Uterus (tissue), 4 donors: ENCODE data around the gene ATF6B. TPM values are rescaled to one million over a fixed set of nuclear protein-coding genes. Genes with fewer than 3 reads are reported as not detected.

ENCODE experiments used
- DNase-seq, 2 donors: peaks; one replicate each; pipeline ENCODE4 v3.0.0-alpha.2; 2019 to 2020
- H3K27ac ChIP-seq, 2 donors: fragments of 200-600 bp; sonication (generic); 1 replicate in 1 of 2; 2 replicates in 1 of 2; pipeline ENCODE4 v1.5.1; 2016 to 2018
- H3K27me3 ChIP-seq, 2 donors: fragments of 200-600 bp; sonication (generic); one replicate each; pipeline ENCODE4 v1.5.1; 2018 to 2019; ENCODE audit warnings: control low read depth in 1 of 2
- H3K36me3 ChIP-seq, 2 donors: fragments of 200-600 bp; sonication (generic); one replicate each; pipeline ENCODE4 v1.5.1; 2019; ENCODE audit warnings: control low read depth in 1 of 2
- H3K4me1 ChIP-seq, 2 donors: fragments of 200-600 bp; sonication (generic); one replicate each; pipeline ENCODE4 v1.5.1; 2018 to 2019; ENCODE audit warnings: control low read depth in 1 of 2
- H3K4me3 ChIP-seq, 2 donors: fragments of 200-600 bp; sonication (generic); 1 replicate in 1 of 2; 2 replicates in 1 of 2; pipeline ENCODE4 v1.5.1; 2018 to 2019; ENCODE audit warnings: mild to moderate bottlenecking in 1 of 2
- H3K9me3 ChIP-seq, 2 donors: fragments of 200-600 bp; sonication (generic); one replicate each; pipeline ENCODE4 v1.5.1; 2019; ENCODE audit warnings: control low read depth in 1 of 2
- POLR2A ChIP-seq, 2 donors: fragments of 450-650 bp; IDR thresholded peaks; one replicate each; pipeline ENCODE4 v1.6.1; 2016; ENCODE audit warnings: antibody characterized with exemption in 2 of 2, mild to moderate bottlenecking in 1 of 2, moderate library complexity in 1 of 2
- intact Hi-C: fragments of 100-400 bp; cut with DNase I; formaldehyde crosslinking; loops from one replicate; pipeline ENCODE4 v1.15.1; 2023; ENCODE audit warnings: low total_unique reads
- total RNA-seq, 4 donors: library from RNA; depleted of rRNA in 3 of 4; stranded (reverse); fragments of >200 nt in 3 of 4; gene quantifications; one replicate each; pipeline versions ENCODE4 v1.1.0 to v1.2.4, GENCODE V29; 2014 to 2023
- TF ChIP-seq, protein P1 (sequence below), 4 experiments: fragments of 200-600 bp in 2 of 4; fragments of 450-650 bp in 2 of 4; sonication (generic) in 2 of 4; IDR thresholded peaks; one replicate each; pipeline ENCODE4 v1.5.1; 2016 to 2019; ENCODE audit warnings: antibody characterized with exemption in 4 of 4, mild to moderate bottlenecking in 2 of 4, moderate library complexity in 1 of 4
- donor health status: DM: yes; HTN: yes; CAD: no.

The ATF6B gene
- total RNA-seq, 4 donors from 2014 or later, result 16.4 to 121 (median 33.6) TPM

DNA sequence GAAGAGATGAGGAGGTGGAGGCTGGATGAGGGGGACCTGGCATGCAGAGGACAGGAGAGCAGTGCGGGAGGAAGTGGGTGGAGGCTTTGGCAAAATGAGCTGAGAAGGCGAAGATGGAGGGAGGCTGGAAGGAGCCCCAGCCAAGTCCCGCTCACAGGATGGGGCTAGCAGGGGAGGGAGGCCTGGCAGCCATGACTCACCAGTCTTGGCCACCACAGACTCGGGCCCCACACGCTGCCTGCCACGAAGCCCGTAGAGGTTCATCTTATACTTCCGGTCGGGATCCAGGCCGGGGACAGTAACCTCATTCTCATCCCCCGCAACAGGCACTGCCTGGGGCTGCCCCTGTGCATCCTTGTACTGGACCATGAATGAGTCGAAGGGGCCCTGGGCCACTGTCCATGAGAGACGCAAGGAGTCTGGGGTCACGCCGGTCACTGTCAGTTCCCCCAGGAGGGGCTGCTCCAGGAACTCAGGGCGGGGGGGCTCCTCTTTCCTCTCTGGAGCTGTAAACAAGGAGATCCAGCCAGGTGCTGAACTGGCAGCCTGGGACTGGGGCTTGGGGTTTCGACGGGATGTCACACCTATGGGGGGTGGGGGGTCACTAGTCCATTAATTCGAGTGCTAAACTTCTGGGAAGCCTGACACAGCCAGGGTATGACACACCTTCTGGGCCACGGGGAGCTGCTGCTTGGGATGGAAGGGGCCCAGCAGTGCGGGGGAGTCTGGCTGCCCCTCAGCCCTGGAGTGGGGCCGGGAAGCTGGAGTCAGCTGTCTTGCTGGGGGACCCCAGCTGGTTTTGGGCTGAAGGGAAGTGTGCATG, 46.7 kb downstream of the ATF6B start:
- H3K27me3 ChIP-seq, result no peaks in the 10 kb centered on the region
- H3K4me3 ChIP-seq, result no peak overlapping the region
- intact Hi-C loops, result no loop called here
- no peaks in the 10 kb centered on the region for H3K9me3 ChIP-seq
- H3K36me3 ChIP-seq, result no peaks in the 10 kb centered on the region
- H3K4me1 ChIP-seq, result peaks cover 14 to 15% of the 10 kb centered on the region in 2 donors
- DNase-seq, result peak; percentile 90
- TF ChIP-seq, protein P1, sequence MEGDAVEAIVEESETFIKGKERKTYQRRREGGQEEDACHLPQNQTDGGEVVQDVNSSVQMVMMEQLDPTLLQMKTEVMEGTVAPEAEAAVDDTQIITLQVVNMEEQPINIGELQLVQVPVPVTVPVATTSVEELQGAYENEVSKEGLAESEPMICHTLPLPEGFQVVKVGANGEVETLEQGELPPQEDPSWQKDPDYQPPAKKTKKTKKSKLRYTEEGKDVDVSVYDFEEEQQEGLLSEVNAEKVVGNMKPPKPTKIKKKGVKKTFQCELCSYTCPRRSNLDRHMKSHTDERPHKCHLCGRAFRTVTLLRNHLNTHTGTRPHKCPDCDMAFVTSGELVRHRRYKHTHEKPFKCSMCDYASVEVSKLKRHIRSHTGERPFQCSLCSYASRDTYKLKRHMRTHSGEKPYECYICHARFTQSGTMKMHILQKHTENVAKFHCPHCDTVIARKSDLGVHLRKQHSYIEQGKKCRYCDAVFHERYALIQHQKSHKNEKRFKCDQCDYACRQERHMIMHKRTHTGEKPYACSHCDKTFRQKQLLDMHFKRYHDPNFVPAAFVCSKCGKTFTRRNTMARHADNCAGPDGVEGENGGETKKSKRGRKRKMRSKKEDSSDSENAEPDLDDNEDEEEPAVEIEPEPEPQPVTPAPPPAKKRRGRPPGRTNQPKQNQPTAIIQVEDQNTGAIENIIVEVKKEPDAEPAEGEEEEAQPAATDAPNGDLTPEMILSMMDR (IDR thresholded peaks at IDR 0.05), result no peak
- TF ChIP-seq POLR2A (IDR thresholded peaks at IDR 0.05), result no peak
- H3K27ac ChIP-seq, result peak overlapping the region; percentile 92 to 96

DNA sequence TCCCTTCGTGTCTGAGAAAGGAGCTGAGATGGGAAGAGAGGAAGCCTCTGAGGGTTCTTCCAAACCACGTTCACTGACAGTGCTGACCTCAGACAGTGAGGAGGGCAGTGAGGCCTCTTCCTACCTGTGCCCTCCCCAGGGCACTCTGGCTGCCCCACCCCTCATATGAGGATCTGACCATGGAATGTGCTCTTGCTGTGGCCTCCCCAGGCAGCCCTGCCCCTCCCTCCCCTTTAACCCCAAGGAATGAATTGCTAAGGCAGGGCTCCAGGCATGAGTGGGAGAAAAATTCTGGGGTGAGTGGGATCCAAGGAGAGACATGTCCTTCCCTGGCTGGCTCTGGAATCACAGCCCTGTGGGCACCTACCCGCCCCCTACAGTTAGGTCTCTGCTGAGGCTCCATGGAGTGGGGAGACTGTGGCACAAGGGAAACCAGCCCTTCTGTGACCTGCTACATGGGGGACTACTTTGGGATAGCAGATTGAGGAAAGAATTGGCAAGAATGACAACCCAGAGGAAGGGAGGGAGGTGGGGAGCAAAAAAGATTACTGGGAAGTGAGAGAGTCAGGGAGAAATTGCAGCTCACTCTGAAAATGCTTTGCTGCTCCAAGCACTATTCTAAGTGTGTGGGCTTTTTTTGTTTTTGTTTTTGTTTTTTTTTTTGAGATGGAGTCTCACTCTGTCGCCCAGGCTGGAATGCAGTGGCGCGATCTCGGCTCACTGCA, 48.3 kb downstream of the ATF6B start:
- Histone ChIP-seq H3K36me3 (no peaks in the 10 kb centered on the region), H3K27me3 (no peaks in the 10 kb centered on the region), H3K27ac (peak overlapping the region; percentile 54 to 96), H3K4me1 (peaks cover 13 to 17% of the 10 kb centered on the region in 2 donors), H3K4me3 (no peak overlapping the region), H3K9me3 (no peaks in the 10 kb centered on the region)
- no peak for DNase-seq
- intact Hi-C loops, result no loop called here
- TF ChIP-seq POLR2A (IDR thresholded peaks at IDR 0.05), result no peak
- TF ChIP-seq, protein P1 (IDR thresholded peaks at IDR 0.05), result no peak

DNA sequence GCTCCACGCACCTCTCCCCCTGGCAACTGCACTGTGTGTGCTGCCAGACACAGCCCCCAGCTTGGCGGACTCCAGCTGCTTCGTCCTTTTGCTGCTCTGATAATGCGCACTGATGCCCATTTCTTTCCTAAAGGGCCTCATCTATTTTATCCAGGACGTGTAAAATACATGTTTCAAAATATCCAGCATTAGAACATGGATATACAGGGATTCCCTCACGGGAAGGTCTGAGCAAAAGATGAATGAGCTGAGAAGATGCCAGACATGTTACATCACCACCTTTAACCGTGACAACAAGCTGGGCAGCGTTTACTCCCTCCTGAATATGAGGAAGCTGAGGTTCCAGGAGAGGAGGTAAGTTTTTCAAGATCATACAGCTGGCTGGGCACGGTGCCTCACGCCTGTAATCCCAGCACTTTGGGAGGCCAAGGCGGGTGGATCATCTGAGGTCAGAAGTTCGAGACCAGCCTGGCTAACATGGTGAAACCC, 51.7 kb downstream of the ATF6B start:
- peak overlapping the region; percentile 76 to 79 for H3K27ac ChIP-seq
- H3K27me3 ChIP-seq, result no peaks in the 10 kb centered on the region
- peak; percentile 74 to 88 for DNase-seq
- H3K9me3 ChIP-seq, result no peaks in the 10 kb centered on the region
- no peak overlapping the region for H3K4me3 ChIP-seq
- no peaks in the 10 kb centered on the region for H3K36me3 ChIP-seq
- intact Hi-C loops, result no loop called here
- TF ChIP-seq POLR2A (IDR thresholded peaks at IDR 0.05), result no peak
- TF ChIP-seq, protein P1 (IDR thresholded peaks at IDR 0.05), result no peak
- peaks cover 0 to 8% of the 10 kb centered on the region in 2 donors for H3K4me1 ChIP-seq

DNA sequence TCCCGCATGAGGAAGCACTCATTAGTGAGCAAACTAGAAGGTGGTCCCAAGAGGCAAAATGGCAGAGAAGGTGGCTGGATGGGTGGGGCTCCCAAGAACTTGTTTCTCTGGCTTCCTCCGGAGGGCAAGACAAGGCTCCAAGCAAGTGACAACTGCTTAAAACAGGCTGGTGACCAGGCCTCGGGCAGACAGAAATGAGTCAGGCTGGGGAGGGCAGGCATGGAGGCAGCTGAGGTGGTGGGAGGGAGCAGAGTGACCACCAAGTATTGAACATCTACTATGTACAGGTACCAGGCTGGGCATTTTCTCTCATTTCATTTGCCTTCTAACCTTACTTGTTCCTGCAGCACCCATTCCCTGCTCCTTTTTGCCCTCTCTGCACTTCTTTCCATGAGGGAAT, 52.3 kb downstream of the ATF6B start:
- H3K36me3 ChIP-seq, result no peaks in the 10 kb centered on the region
- H3K4me3 ChIP-seq, result no peak overlapping the region
- TF ChIP-seq, protein P1 (IDR thresholded peaks at IDR 0.05), result no peak
- no peak for TF ChIP-seq POLR2A (IDR thresholded peaks at IDR 0.05)
- intact Hi-C loops, result no loop called here
- H3K27me3 ChIP-seq, result no peaks in the 10 kb centered on the region
- peaks cover 0 to 3% of the 10 kb centered on the region in 2 donors for H3K4me1 ChIP-seq
- no peak for DNase-seq
- H3K27ac ChIP-seq, result peak overlapping the region; percentile 76 to 79
- no peaks in the 10 kb centered on the region for H3K9me3 ChIP-seq
